ENCODE results near the gene NEMP1.

Gene NEMP1

GRCh38 chr12:57106021-57106708 lies 27.6 kb upstream of the NEMP1 start:
- DNase-seq (ENCODE audit: low spot score): no peak

DNA sequence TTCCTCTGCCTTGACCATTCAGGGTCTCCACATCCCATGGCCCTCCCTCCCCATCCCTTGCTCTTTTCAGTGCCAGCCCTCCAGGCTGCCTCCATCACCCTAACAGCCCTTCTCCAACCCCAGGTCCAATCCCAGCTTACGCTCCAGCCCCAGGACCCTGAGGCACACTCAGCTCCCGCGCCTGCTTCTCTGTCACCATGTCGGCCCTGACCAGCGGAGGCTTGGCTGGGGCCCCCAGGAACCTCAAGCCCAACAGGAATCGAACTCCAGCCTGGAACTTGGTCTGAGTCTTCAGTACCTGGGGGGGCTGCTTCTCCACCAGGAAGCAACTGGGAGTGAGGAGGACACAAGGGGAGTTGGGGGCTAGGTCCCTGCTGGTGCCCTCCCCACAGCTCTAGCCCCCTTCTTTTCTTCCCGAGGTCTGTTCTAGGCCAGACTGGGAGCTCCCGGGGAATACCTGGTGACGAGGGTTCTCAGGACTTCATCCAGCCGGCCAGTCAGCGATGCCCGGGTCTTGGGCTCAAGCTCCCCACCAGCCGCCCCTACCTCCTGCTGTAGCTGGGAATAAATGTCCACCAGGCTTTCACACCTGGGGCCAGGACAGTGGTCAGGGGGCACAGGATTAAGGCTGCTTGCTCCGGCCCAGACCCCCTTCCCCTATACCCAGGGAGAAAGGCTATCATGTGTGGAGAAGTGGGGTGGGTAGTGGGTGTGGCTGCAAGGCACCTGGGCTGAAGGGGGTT lies 26.6 kb upstream of the NEMP1 start:
- no peak for DNase-seq (ENCODE audit: low spot score)

DNA sequence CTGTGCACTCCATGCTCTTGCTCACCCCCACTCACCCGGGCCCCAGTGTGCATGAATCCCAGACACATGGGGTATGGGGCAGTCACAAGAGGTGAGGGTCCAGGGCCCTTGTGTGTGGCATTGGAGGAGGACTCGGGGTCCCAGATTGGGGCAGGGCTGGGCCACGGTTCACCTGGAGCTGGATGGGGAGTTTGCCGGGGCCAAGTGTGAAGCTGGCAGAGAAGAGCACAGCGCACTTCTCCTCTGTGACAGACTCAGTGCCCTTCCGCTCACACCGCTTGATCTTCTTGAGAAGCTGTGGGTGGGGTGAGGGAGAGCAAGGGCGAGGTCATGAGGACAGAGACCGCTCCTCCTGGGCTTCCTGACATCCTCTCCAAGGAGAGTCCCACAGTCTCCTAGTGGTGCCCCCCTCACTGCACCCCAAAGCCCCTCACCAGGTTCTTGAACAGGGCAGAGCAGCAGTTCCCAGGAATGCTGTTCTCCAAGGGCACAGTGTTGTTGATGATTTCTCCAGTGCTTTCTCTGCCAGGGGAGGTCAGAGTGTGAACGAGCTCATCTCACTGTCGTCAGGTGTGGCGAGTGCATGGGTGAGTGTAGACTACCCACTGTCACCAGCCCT lies 25.8 kb upstream of the NEMP1 start:
- DNase-seq (ENCODE audit: low spot score): no peak

DNA sequence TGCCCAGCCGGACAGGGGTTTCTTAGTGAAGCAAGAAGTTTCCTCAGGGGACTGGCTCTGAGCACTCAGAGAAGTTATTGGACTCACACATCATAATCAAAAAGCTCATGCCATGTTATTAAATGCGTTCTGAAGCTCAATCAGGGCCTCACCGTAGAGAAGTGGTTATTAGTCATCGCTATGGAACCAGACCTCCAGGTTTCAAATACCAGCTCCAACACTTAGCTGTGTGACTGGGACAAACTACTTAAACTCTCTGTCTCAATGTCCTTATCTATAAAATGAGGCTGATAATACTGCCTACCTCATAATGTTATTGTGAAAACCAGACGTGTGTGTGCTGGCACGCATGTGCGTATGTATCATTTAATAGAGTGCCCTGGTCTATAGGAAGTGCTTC lies 25.3 kb upstream of the NEMP1 start:
- DNase-seq (ENCODE audit: low spot score): no peak

- no peak for DNase-seq (ENCODE audit: low spot score)
Observed at GRCh38 chr12:57101892-57102695, 23.5 kb upstream of the NEMP1 start.

DNA sequence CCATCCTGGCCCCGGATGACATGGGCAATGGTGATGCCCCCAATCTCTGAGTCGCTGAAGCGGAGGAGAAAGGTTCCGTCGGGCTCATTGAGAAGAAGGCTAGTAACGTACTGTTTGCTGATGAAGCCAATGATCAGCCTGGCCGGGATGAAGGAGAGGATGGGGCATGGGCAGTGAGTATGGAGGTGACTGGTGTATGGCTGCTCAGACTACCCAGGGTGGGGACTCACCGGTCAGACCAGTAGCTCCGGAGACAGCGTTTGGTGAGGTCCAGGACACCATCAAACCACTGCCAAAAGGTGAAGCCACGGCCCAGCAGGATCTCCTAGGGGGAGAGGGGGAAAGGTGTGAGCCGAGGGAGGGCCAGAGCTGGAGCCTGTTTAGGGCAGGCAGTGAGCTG lies 21.2 kb upstream of the NEMP1 start:
- DNase-seq (ENCODE audit: low spot score): no peak

DNA sequence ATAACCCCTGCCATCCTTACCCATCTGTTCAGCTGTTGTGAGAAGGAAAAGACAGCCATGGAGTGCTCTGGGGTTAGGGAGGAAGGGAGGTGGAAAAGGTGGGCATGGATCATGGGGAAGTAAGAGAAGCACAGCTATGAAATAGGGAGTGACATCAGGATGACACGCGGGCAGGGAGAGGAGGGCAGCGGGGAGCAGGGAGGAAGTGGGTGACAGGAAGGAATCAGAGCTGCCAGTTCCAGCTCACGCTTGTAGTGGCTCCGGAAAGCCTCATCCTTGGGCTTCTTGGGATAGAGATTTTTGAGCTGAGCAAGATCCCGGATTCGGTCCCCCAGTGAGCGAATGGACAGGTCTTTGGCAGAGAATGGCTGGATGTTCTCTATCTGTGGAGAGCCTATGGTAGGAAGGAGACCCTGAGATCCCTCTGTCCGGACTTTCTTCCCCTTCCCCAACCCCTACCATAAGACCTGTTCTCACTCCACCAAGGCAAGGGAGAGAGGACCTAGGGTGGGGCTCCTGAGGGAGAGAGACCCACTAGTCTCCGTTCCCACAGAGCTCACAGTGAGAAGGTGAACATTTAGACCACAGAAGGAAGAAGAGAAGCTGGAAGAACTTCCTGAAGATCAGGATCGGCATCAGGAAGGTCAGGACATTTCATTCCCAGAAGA lies 20.6 kb upstream of the NEMP1 start:
- no peak for DNase-seq (ENCODE audit: low spot score)

DNA sequence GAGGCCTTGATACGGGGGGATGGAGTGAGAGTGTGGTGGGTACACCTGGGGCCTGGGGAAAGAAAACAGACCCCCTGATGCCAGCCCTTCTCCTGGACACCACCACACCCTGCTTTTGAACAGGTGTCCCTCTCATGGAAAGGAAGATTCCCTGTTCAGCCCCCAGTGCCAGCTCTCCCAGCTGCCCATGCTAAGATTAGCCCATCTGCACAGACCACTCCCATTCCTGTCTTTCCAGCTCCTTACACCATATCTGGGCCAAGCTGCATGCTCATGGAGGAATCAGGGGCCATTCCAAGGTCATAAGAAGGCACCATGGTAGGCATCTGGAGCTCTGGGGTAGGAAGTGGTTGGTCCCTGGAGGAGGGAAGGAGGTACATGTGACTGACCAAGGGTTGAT lies 20.0 kb upstream of the NEMP1 start:
- no peak for DNase-seq (ENCODE audit: low spot score)

- DNase-seq (ENCODE audit: low spot score): no peak
Observed at GRCh38 chr12:57097554-57097835, 18.9 kb upstream of the NEMP1 start.

DNA sequence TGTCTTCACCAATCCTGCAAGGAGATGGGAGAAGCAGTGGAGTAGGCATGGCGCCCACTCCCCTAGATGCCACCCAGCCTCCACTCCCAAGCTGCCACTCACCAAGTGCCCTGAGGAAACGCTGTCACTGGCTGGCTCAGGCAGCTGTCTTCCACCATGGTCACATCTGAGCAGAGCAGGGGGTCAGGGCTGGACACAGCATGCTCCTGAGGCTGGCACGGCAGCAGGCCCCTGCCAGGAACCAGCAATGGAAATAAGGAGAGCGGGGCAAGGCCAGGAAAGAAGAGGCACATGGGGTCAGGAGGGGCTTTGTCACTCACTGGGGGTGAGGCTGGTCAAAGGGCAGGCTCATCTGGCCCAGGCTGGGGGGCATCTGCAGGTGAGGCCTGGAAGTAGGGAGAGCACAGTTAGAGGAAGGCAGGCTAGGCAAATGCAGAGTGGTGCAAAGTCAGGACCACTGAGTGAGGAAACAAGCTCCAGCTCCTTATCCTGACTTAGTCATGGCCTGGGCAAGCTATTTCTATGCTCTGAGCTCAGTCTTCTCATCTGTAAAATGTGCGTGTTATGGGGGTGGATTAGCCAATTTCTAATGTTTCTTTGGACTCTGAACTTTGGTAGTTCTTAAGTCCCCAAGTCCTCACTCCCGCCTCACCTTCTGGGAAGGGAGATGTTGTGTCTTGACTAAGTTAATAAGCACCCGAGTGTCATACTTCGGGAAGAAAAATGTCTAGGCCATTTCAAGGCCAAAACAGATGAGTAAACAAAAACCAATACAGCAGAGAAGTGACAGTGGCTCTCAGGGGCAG lies 18.4 kb upstream of the NEMP1 start:
- DNase-seq (ENCODE audit: low spot score): no peak

- DNase-seq (ENCODE audit: low spot score): no peak
Observed at GRCh38 chr12:57096099-57096572, 17.5 kb upstream of the NEMP1 start.

- DNase-seq (ENCODE audit: low spot score): no peak
Observed at GRCh38 chr12:57095440-57095839, 16.8 kb upstream of the NEMP1 start.

DNA sequence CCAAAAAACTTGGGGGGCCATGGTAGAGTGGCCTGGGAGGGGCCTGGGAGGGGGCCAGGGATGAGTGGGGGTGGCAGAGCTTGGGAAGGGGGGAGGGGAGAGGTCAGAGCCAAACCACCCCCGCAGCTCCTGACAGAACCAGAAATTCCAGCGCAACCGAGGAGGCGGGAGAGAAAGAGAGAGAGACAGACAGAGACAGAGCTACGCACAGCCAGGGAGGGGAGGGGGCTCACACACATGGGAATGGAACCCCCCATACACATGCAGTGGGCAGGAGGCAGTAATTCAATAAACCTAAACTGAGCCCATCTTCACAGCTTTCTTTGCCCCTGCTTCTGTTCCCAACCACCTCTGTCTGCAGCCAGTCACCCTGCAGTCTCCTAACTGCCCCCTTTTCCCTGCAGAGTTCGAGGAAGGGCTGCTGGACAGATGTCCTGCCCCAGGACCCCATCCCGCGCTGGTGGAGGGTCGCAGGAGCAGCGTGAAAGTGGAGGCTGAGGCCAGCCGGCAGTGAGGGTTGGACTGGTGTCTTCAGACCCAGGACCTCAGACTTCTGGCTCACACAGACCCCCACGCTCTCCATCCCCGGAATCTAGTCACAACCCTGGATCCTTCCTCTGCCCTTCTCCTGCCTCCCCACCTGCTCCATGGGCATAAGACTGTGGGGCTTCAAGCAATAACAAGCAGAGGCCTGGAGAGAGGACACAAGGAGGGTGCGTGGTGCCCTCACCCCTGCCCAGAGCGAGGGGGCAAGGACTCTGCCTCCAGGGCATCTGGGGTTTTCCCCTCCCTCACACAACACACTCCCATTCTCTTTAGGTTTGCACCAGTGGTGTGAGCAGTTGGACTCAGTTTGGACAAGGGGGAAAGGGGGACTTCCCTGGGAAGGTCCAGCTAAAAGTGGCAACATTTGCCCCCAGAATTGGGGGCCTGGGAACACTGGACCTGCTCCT lies 15.9 kb upstream of the NEMP1 start:
- DNase-seq (ENCODE audit: low spot score): no peak

GRCh38 chr12:57093415-57094207 lies 15.0 kb upstream of the NEMP1 start:
- DNase-seq (ENCODE audit: low spot score): peak; percentile 92

GRCh38 chr12:57092876-57093414 lies 14.4 kb upstream of the NEMP1 start:
- DNase-seq (ENCODE audit: low spot score): no peak

DNA sequence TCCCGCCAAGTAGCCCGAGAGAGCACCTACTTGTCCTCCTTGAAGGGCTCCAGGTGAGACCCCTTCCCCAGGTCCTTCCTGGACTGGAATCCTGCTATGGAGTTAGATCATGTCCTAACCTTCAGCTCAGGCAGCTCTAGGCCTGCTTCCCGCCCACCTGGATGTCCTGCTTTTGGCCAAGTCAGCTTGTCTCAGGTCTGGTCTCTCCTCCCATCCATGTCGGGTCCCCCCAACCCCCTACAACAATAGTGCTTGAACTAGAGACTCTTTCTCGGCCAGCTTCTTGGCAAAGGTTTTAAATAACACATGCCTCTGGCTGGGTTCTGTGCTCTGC lies 13.9 kb upstream of the NEMP1 start:
- no peak for DNase-seq (ENCODE audit: low spot score)

GRCh38 chr12:57091638-57092528 lies 13.3 kb upstream of the NEMP1 start:
- no peak for DNase-seq (ENCODE audit: low spot score)

Data from GM03348 (cell line).